ENCODE results near the gene IRF6. TPM values are rescaled to one million over a fixed set of nuclear protein-coding genes. Genes with fewer than 3 reads are reported as not detected.

The IRF6 gene
- total RNA-seq, 1 experiment from 2014 or later = 17.2 TPM

- Mint-ChIP-seq H3K9me3 (no peaks in the 10 kb centered on the region), H3K27me3 (ENCODE audit: low read depth) (peaks cover 4% of the 10 kb centered on the region; the same call in 1 of the 2 replicates), H3K4me1 (peaks cover 10% of the 10 kb centered on the region), H3K4me3 (peak within 1 kb of the TSS; percentile 93), H3K36me3 (peaks cover 16% of the 10 kb centered on the region), H3K27ac (peak within 1 kb of the TSS; percentile 91)
- DNase-seq (ENCODE audit: low spot score) (peak; percentile 92), ATAC-seq (peak; percentile 86)
- ChIA-PET CTCF (interaction anchor here (0.5 to 2.2 kb wide), 14 partner anchors 8 to 484 kb away, joined by 3 to 10 read pairs (median 4); partner anchors contain the start of genes C1orf74 and IRF6), POLR2A (interaction anchor here (0.6 to 1.0 kb wide), 2 partner anchors 22 to 130 kb away, joined by 3 read pairs; partner anchors contain the start of gene IRF6)
- no peak for TF ChIP-seq ERG (CRISPR knock-in tag; IDR thresholded peaks at IDR 0.05)
- no peak for TF ChIP-seq ZNF423 (CRISPR knock-in tag; IDR thresholded peaks at IDR 0.05)
- no peak for TF ChIP-seq AFF4 (CRISPR knock-in tag; IDR thresholded peaks at IDR 0.05; ENCODE audit: borderline replicate concordance)
- TF ChIP-seq RORB (CRISPR knock-in tag; IDR thresholded peaks at IDR 0.05) = no peak
- TF ChIP-seq SP1 (CRISPR knock-in tag; conservative IDR thresholded peaks at IDR 0.05) = peak; percentile 65; the same call in 1 of the 2 replicates
- no peak for TF ChIP-seq GRHL2 (CRISPR knock-in tag; IDR thresholded peaks at IDR 0.05; ENCODE audit: insufficient replicate concordance, severe bottlenecking)
- TF ChIP-seq, protein P1, sequence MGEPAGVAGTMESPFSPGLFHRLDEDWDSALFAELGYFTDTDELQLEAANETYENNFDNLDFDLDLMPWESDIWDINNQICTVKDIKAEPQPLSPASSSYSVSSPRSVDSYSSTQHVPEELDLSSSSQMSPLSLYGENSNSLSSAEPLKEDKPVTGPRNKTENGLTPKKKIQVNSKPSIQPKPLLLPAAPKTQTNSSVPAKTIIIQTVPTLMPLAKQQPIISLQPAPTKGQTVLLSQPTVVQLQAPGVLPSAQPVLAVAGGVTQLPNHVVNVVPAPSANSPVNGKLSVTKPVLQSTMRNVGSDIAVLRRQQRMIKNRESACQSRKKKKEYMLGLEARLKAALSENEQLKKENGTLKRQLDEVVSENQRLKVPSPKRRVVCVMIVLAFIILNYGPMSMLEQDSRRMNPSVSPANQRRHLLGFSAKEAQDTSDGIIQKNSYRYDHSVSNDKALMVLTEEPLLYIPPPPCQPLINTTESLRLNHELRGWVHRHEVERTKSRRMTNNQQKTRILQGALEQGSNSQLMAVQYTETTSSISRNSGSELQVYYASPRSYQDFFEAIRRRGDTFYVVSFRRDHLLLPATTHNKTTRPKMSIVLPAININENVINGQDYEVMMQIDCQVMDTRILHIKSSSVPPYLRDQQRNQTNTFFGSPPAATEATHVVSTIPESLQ (CRISPR knock-in tag; IDR thresholded peaks at IDR 0.05) = no peak
- TF ChIP-seq AR (CRISPR knock-in tag; IDR thresholded peaks at IDR 0.05) = no peak
- TF ChIP-seq SMAD3 (CRISPR knock-in tag; IDR thresholded peaks at IDR 0.05; ENCODE audit: borderline replicate concordance) = no peak; the same call in 1 of the 2 replicates
- no peak for TF ChIP-seq EMX1 (CRISPR knock-in tag; IDR thresholded peaks at IDR 0.05)
- TF ChIP-seq, protein P2, sequence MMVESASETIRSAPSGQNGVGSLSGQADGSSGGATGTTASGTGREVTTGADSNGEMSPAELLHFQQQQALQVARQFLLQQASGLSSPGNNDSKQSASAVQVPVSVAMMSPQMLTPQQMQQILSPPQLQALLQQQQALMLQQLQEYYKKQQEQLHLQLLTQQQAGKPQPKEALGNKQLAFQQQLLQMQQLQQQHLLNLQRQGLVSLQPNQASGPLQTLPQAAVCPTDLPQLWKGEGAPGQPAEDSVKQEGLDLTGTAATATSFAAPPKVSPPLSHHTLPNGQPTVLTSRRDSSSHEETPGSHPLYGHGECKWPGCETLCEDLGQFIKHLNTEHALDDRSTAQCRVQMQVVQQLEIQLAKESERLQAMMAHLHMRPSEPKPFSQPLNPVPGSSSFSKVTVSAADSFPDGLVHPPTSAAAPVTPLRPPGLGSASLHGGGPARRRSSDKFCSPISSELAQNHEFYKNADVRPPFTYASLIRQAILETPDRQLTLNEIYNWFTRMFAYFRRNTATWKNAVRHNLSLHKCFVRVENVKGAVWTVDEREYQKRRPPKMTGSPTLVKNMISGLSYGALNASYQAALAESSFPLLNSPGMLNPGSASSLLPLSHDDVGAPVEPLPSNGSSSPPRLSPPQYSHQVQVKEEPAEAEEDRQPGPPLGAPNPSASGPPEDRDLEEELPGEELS (CRISPR knock-in tag; IDR thresholded peaks at IDR 0.05) = no peak; the same call in 1 of the 2 replicates
- peak; percentile 100 for TF ChIP-seq FOXK1 (CRISPR knock-in tag; IDR thresholded peaks at IDR 0.05)
- no peak for TF ChIP-seq ZBTB43 (CRISPR knock-in tag; IDR thresholded peaks at IDR 0.05)
- TF ChIP-seq TCF7 (CRISPR knock-in tag; IDR thresholded peaks at IDR 0.05; ENCODE audit: low read depth) = no peak
- TF ChIP-seq GTF2I (CRISPR knock-in tag; conservative IDR thresholded peaks at IDR 0.05) = no peak
- no peak for TF ChIP-seq SOX15 (CRISPR knock-in tag; IDR thresholded peaks at IDR 0.05)
- no peak for TF ChIP-seq CREB1 (CRISPR knock-in tag; IDR thresholded peaks at IDR 0.05)
- no peak for TF ChIP-seq ZBTB21 (CRISPR knock-in tag; IDR thresholded peaks at IDR 0.05; ENCODE audit: borderline replicate concordance)
- TF ChIP-seq FOXP1 (CRISPR knock-in tag; IDR thresholded peaks at IDR 0.05; ENCODE audit: borderline replicate concordance) = no peak
- TF ChIP-seq HMGA2 (CRISPR knock-in tag; IDR thresholded peaks at IDR 0.05) = no peak
- TF ChIP-seq, protein P3, sequence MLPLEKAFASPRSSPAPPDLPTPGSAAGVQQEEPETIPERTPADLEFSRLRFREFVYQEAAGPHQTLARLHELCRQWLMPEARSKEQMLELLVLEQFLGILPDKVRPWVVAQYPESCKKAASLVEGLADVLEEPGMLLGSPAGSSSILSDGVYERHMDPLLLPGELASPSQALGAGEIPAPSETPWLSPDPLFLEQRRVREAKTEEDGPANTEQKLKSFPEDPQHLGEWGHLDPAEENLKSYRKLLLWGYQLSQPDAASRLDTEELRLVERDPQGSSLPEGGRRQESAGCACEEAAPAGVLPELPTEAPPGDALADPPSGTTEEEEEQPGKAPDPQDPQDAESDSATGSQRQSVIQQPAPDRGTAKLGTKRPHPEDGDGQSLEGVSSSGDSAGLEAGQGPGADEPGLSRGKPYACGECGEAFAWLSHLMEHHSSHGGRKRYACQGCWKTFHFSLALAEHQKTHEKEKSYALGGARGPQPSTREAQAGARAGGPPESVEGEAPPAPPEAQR (CRISPR knock-in tag; IDR thresholded peaks at IDR 0.05) = no peak
- no peak for TF ChIP-seq ATF1 (CRISPR knock-in tag; IDR thresholded peaks at IDR 0.05)
These were observed 21.7 kb upstream of the IRF6 start, which contains the start of gene UTP25 for GRCh38 chr1:209827384-209828262. UTP25 (plus strand) TSS chr1:209827972; CDS start chr1:209828064, 92 bp downstream.
